Liver (tissue), 9 donors: Measurements from ENCODE around the gene ERN1. TPM values are rescaled to one million over a fixed set of nuclear protein-coding genes. Genes with fewer than 3 reads are reported as not detected.

Source experiments
- DNase-seq: peaks from one replicate; pipeline ENCODE4 v3.0.0-alpha.2; 2017; ENCODE audit warnings: low spot score
- H3K27ac ChIP-seq, 2 donors: one replicate each; pipeline ENCODE4 v1.7.0; 2013; ENCODE audit warnings: inconsistent platforms in 2 of 2, low read length in 2 of 2, control low read depth in 1 of 2, low read depth in 1 of 2, mild to moderate bottlenecking in 1 of 2
- H3K27me3 ChIP-seq, 4 donors: one replicate each; pipeline versions ENCODE4 v1.6.1 to v1.7.0; 2013; ENCODE audit warnings: low read length in 3 of 4, inconsistent platforms in 1 of 4, mild to moderate bottlenecking in 1 of 4, moderate library complexity in 1 of 4; ENCODE audit not compliant: control insufficient read depth in 4 of 4, insufficient read depth in 4 of 4
- H3K36me3 ChIP-seq, 4 donors: one replicate each; pipeline versions ENCODE4 v1.6.1 to v1.7.0; 2013; ENCODE audit warnings: low read length in 3 of 4, mild to moderate bottlenecking in 3 of 4, low read depth in 1 of 4, moderate library complexity in 1 of 4; ENCODE audit not compliant: control insufficient read depth in 4 of 4, insufficient read depth in 3 of 4
- H3K4me1 ChIP-seq, 4 donors: one replicate each; pipeline versions ENCODE4 v1.6.1 to v1.7.0; 2013; ENCODE audit warnings: low read length in 3 of 4, mild to moderate bottlenecking in 3 of 4, moderate library complexity in 1 of 4; ENCODE audit not compliant: control insufficient read depth in 4 of 4, insufficient read depth in 4 of 4
- H3K4me3 ChIP-seq, 3 donors: one replicate each; pipeline versions ENCODE4 v1.6.1 to v1.7.0; 2013; ENCODE audit warnings: low read length in 3 of 3, control low read depth in 1 of 3, low read depth in 1 of 3, mild to moderate bottlenecking in 1 of 3
- H3K9ac ChIP-seq, 2 donors: one replicate each; pipeline ENCODE4 v1.7.0; 2013; ENCODE audit warnings: low read length in 2 of 2, mild to moderate bottlenecking in 2 of 2, moderate library complexity in 2 of 2, control low read depth in 1 of 2, low read depth in 1 of 2
- H3K9me3 ChIP-seq, 4 donors: one replicate each; pipeline versions ENCODE4 v1.6.1 to v1.7.0; 2013; ENCODE audit warnings: low read length in 3 of 4; ENCODE audit not compliant: control insufficient read depth in 4 of 4
- ATF3 ChIP-seq: IDR thresholded peaks from 2 replicates; pipeline ENCODE4 v1.6.1; 2016; ENCODE audit warnings: antibody characterized with exemption
- CTCF ChIP-seq: fragments of 150-350 bp; IDR thresholded peaks from 2 replicates; pipeline ENCODE4 v1.5.1; 2017; ENCODE audit warnings: improper control_type of control experiment, low read depth, low read length; ENCODE audit not compliant: missing input control
- EGR1 ChIP-seq, 2 donors: IDR thresholded peaks; 2 replicates each; pipeline ENCODE4 v1.6.1; 2016 to 2018; ENCODE audit warnings: antibody characterized with exemption in 2 of 2, low read depth in 2 of 2
- FOXA1 ChIP-seq: IDR thresholded peaks from 2 replicates; pipeline ENCODE4 v1.6.1; 2016; ENCODE audit warnings: antibody characterized with exemption
- FOXA2 ChIP-seq: IDR thresholded peaks from 2 replicates; pipeline ENCODE4 v1.6.1; 2016; ENCODE audit warnings: antibody characterized with exemption
- GABPA ChIP-seq, 2 donors: IDR thresholded peaks in 1 of 2; conservative IDR thresholded peaks in 1 of 2; 2 replicates each; pipeline ENCODE4 v1.6.1; 2016; ENCODE audit warnings: antibody characterized with exemption in 2 of 2, mild to moderate bottlenecking in 1 of 2, moderate library complexity in 1 of 2
- HNF4A ChIP-seq, 2 donors: conservative IDR thresholded peaks; 2 replicates each; pipeline ENCODE4 v1.6.1; 2016; ENCODE audit warnings: antibody characterized with exemption in 2 of 2, mild to moderate bottlenecking in 2 of 2
- HNF4G ChIP-seq: IDR thresholded peaks from 2 replicates; pipeline ENCODE4 v1.6.1; 2016; ENCODE audit warnings: antibody characterized with exemption
- JUND ChIP-seq, 2 donors: IDR thresholded peaks; 2 replicates each; pipeline ENCODE4 v1.6.1; 2016; ENCODE audit warnings: antibody characterized with exemption in 2 of 2
- MAX ChIP-seq: IDR thresholded peaks from 2 replicates; pipeline ENCODE4 v1.6.1; 2016; ENCODE audit warnings: antibody characterized with exemption
- NR2F2 ChIP-seq: IDR thresholded peaks from 2 replicates; pipeline ENCODE4 v1.6.1; 2016; ENCODE audit warnings: antibody characterized with exemption
- RAD21 ChIP-seq, 2 donors: IDR thresholded peaks; 2 replicates each; pipeline ENCODE4 v1.6.1; 2016; ENCODE audit warnings: antibody characterized with exemption in 2 of 2, mild to moderate bottlenecking in 2 of 2
- REST ChIP-seq: IDR thresholded peaks from 2 replicates; pipeline ENCODE4 v1.6.1; 2016; ENCODE audit warnings: antibody characterized with exemption, mild to moderate bottlenecking
- RXRA ChIP-seq, 2 donors: IDR thresholded peaks; 2 replicates each; pipeline ENCODE4 v1.6.1; 2017 to 2018; ENCODE audit warnings: antibody characterized with exemption in 2 of 2, mild to moderate bottlenecking in 1 of 2
- SP1 ChIP-seq: IDR thresholded peaks from 2 replicates; pipeline ENCODE4 v1.6.1; 2018; ENCODE audit warnings: antibody characterized with exemption, mild to moderate bottlenecking
- YY1 ChIP-seq: IDR thresholded peaks from 2 replicates; pipeline ENCODE4 v1.6.1; 2016; ENCODE audit warnings: antibody characterized with exemption, mild to moderate bottlenecking
- ZBTB33 ChIP-seq: IDR thresholded peaks from 2 replicates; pipeline ENCODE4 v1.6.1; 2016; ENCODE audit warnings: antibody characterized with exemption
- WGBS: extraction: QIAGEN DNeasy Blood & Tissue Kit; methylation state at CpG from one replicate; pipeline ENCODE4 v1.1.7; 2013; 5-methylcytosine and 5-hydroxymethylcytosine counted together
- polyA plus RNA-seq, 2 donors: library from polyadenylated mRNA; stranded (reverse) in 1 of 2; unstranded in 1 of 2; fragments of 200-250 nt in 1 of 2; fragments of >200 nt in 1 of 2; fragmentation: Nextera tagmentation in 1 of 2; extraction: Ambion mirVana in 1 of 2; gene quantifications; one replicate each; pipeline versions ENCODE4 v1.2.1 to v1.2.3, GENCODE V29; 2013 to 2015
- total RNA-seq, 2 donors: library from RNA; depleted of rRNA; stranded (reverse); fragments of >200 nt; gene quantifications; one replicate each; pipeline ENCODE4 v1.2.3, GENCODE V29; 2014
- donor health status: healthy.
- donor health status: healthy.
- donor health status: healthy.
- donor health status: healthy.
- donor health status: healthy.

The ERN1 gene
- total and polyA plus RNA-seq, 4 donors = 6.3 to 35.1 (median 14.9) TPM

- H3K36me3 ChIP-seq = peaks cover 8 to 57% (median 45%) of the 10 kb centered on the region in 4 donors
- peaks cover 0 to 26% (median 12%) of the 10 kb centered on the region in 4 donors for H3K4me1 ChIP-seq
- no peaks in the 10 kb centered on the region for H3K27me3 ChIP-seq
- WGBS = 79% methylated on average over 5 of the region's 5 CpGs
- no peak overlapping the region for H3K9ac ChIP-seq
- H3K9me3 ChIP-seq = no peaks in the 10 kb centered on the region
- peak overlapping the region in 1 of 2 donors; percentile 32 for H3K27ac ChIP-seq
- TF ChIP-seq ZBTB33 (no peak), HNF4A (conservative IDR thresholded peaks at IDR 0.05) (no peak), JUND (IDR thresholded peaks at IDR 0.05) (no peak), REST (no peak), FOXA2 (no peak), ATF3 (no peak), NR2F2 (no peak), GABPA (IDR thresholded peaks at IDR 0.05 in 1 of 2, conservative IDR thresholded peaks at IDR 0.05 in 1 of 2) (no peak), RXRA (IDR thresholded peaks at IDR 0.05) (no peak), CTCF (no peak), YY1 (no peak), SP1 (no peak), MAX (no peak)
- no peak for DNase-seq
- no peak overlapping the region for H3K4me3 ChIP-seq
Observed at GRCh38 chr17:64063088-64063487, 66.9 kb downstream of the ERN1 start.

GRCh38 chr17:64061178-64061898 lies 68.6 kb downstream of the ERN1 start:
- Histone ChIP-seq H3K27me3 (no peaks in the 10 kb centered on the region), H3K9ac (no peak overlapping the region), H3K9me3 (no peaks in the 10 kb centered on the region), H3K36me3 (peaks cover 10 to 56% (median 40%) of the 10 kb centered on the region in 4 donors), H3K4me1 (peaks cover 0 to 32% (median 21%) of the 10 kb centered on the region in 4 donors), H3K4me3 (no peak overlapping the region), H3K27ac (peak overlapping the region in 1 of 2 donors; percentile 26)
- no peak for DNase-seq
- TF ChIP-seq RAD21 (IDR thresholded peaks at IDR 0.05) = no peak
- no peak for TF ChIP-seq HNF4G
- TF ChIP-seq FOXA1 = no peak
- no peak for TF ChIP-seq JUND (IDR thresholded peaks at IDR 0.05)
- no peak for TF ChIP-seq EGR1 (IDR thresholded peaks at IDR 0.05; ENCODE audit: low read depth in 2 of 2)
- TF ChIP-seq RXRA (IDR thresholded peaks at IDR 0.05) = no peak
- TF ChIP-seq SP1 = no peak
- no peak for TF ChIP-seq YY1
- no peak for TF ChIP-seq NR2F2
- TF ChIP-seq MAX = no peak
- TF ChIP-seq CTCF = no peak
- WGBS = 90% methylated on average over 5 of the region's 5 CpGs
